HFF-Myc (cell line): Measurements from ENCODE around the gene RHOBTB3.

ENCODE experiments used
- DNase-seq: peaks from one replicate; pipeline ENCODE4 v3.0.0-alpha.2; 2011; ENCODE audit warnings: low read depth; ENCODE audit errors: extremely low read depth
- H3K4me3 ChIP-seq: replicated peaks from 2 replicates; pipeline ENCODE4 v1.5.1; 2011; ENCODE audit warnings: low read depth, mild to moderate bottlenecking, control low read depth, low read length
- CTCF ChIP-seq: IDR thresholded peaks from 2 replicates; pipeline ENCODE4 v1.5.1; 2012; ENCODE audit warnings: mild to moderate bottlenecking, low read depth, low read length, control low read depth; ENCODE audit errors: missing control alignments

Gene RHOBTB3

GRCh38 chr5:95786821-95787418 lies 55.8 kb downstream of the RHOBTB3 start:
- no peak for TF ChIP-seq CTCF
- H3K4me3 ChIP-seq = no peak overlapping the region
- DNase-seq = no peak

- DNase-seq = no peak
- no peak overlapping the region for H3K4me3 ChIP-seq
- no peak for TF ChIP-seq CTCF
Observed at GRCh38 chr5:95788493-95788892, 57.4 kb downstream of the RHOBTB3 start.

GRCh38 chr5:95791751-95792150 lies 60.6 kb downstream of the RHOBTB3 start:
- TF ChIP-seq CTCF = no peak
- H3K4me3 ChIP-seq = no peak overlapping the region
- no peak for DNase-seq

GRCh38 chr5:95794070-95794516 lies 63.0 kb downstream of the RHOBTB3 start:
- no peak for DNase-seq
- no peak for TF ChIP-seq CTCF
- no peak overlapping the region for H3K4me3 ChIP-seq

GRCh38 chr5:95797301-95797700 lies 66.2 kb downstream of the RHOBTB3 start:
- no peak for TF ChIP-seq CTCF
- no peak for DNase-seq
- H3K4me3 ChIP-seq = no peak overlapping the region

- DNase-seq = no peak
- no peak overlapping the region for H3K4me3 ChIP-seq
- no peak for TF ChIP-seq CTCF
Observed at GRCh38 chr5:95798048-95798447, 66.9 kb downstream of the RHOBTB3 start.

- no peak for TF ChIP-seq CTCF
- no peak overlapping the region for H3K4me3 ChIP-seq
- no peak for DNase-seq
Observed at GRCh38 chr5:95798545-95798944, 67.4 kb downstream of the RHOBTB3 start.
